ENCODE data around the gene NAT14. TPM values are rescaled to one million over a fixed set of nuclear protein-coding genes. Genes with fewer than 3 reads are reported as not detected.

NAT14 gene
- total RNA-seq, 1 experiment from 2014 or later = 55.3 TPM

DNA sequence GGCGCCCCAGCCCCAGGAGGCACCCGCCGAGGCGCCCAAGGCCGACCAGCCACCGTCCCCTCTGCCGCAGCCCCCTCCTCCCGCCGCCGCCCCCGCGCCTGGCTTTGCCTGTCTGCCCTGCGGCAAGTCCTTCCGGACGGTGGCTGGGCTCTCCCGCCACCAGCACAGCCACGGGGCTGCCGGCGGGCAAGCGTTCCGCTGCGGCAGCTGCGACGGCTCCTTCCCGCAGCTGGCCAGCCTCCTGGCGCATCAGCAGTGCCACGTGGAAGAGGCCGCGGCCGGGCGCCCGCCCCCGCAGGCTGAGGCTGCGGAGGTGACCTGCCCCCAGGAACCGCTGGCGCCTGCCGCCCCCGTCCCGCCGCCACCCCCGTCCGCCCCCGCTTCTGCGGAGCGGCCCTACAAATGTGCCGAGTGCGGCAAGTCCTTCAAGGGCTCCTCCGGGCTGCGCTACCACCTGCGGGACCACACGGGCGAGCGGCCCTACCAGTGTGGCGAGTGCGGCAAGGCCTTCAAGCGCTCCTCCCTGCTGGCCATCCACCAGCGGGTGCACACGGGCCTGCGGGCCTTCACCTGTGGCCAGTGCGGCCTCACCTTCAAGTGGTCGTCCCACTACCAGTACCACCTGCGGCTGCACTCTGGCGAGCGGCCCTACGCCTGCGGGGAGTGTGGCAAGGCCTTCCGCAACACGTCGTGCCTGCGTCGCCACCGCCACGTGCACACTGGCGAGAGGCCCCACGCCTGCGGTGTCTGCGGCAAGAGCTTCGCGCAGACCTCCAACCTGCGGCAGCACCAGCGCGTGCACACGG lies 2.6 kb upstream of the NAT14 start:
- Histone ChIP-seq H3K4me2 (ENCODE audit: low read length) (no peak overlapping the region), H3K4me1 (ENCODE audit: control insufficient read depth in 1 of 2, insufficient read depth in 2 of 2, low read length in 2 of 2) (peaks cover 19 to 37% of the 10 kb centered on the region in 2 experiments), H3K9ac (ENCODE audit: low read length) (no peak overlapping the region), H3K9me2 (ENCODE audit: insufficient read depth) (no peaks in the 10 kb centered on the region), H3K9me3 (ENCODE audit: control insufficient read depth in 1 of 2, insufficient read depth in 1 of 2, low read depth in 1 of 2, low read length in 2 of 2) (no peaks in the 10 kb centered on the region), H4K20me1 (ENCODE audit: insufficient read depth) (no peaks in the 10 kb centered on the region), H3K79me2 (ENCODE audit: insufficient read depth, low read length) (peaks cover 26% of the 10 kb centered on the region), H3K27me3 (ENCODE audit: insufficient read depth, low read length) (no peaks in the 10 kb centered on the region), H3K4me3 (replicated peaks in 1 of 2; ENCODE audit: low read depth in 1 of 2, low read length in 2 of 2) (no peak overlapping the region), H2AFZ (ENCODE audit: low read depth, low read length, poor library complexity, severe bottlenecking) (no peak overlapping the region), H3K36me3 (ENCODE audit: control insufficient read depth in 1 of 2, insufficient read depth in 2 of 2, low read length in 2 of 2) (no peaks in the 10 kb centered on the region), H3K27ac (ENCODE audit: low read depth, low read length) (no peak overlapping the region)
- ChIA-PET RAD21 (ENCODE audit: low non-redundant PET in 1 of 2, low total read pairs in 2 of 2, uncharacterized antibody in 2 of 2, unreplicated experiment in 2 of 2) (no interaction called here), POLR2A (no interaction called here), CTCF (no interaction called here)
- intact Hi-C loops (cut with micrococcal nuclease) = no loop called here
- BruUV-seq (replicated peaks) = no TSS peak
- ATAC-seq = no peak
- TF ChIP-seq SP1 (IDR thresholded peaks at IDR 0.05; ENCODE audit: low read depth) (no peak), POLR2AphosphoS5 (IDR thresholded peaks at IDR 0.05; ENCODE audit: low read depth, low read length) (no peak), MAX (IDR thresholded peaks at IDR 0.05) (no peak), ZFX (IDR thresholded peaks at IDR 0.05) (no peak), RAD21 (IDR thresholded peaks at IDR 0.05; ENCODE audit: low read depth) (no peak), JUND (IDR thresholded peaks at IDR 0.05) (no peak), CTCF (IDR thresholded peaks at IDR 0.05 in 2 of 3, conservative IDR thresholded peaks at IDR 0.05 in 1 of 3; ENCODE audit: borderline replicate concordance in 1 of 3, insufficient read depth in 1 of 3, low read depth in 2 of 3, low read length in 2 of 3) (no peak), SRF (IDR thresholded peaks at IDR 0.05; ENCODE audit: low read depth) (no peak), SIN3A (IDR thresholded peaks at IDR 0.05; ENCODE audit: low read depth) (no peak), CBX3 (IDR thresholded peaks at IDR 0.05; ENCODE audit: low read depth) (no peak), POLR2A (IDR thresholded peaks at IDR 0.05; ENCODE audit: borderline replicate concordance, extremely low read depth, insufficient read depth, insufficient read length) (no peak), ZNF274 (IDR thresholded peaks at IDR 0.05; ENCODE audit: low read depth, low read length) (no peak), CEBPB (IDR thresholded peaks at IDR 0.05; ENCODE audit: low read depth) (no peak), FOSL1 (IDR thresholded peaks at IDR 0.05; ENCODE audit: low read depth) (no peak), YY1 (IDR thresholded peaks at IDR 0.05; ENCODE audit: extremely low read depth, insufficient replicate concordance, low read depth, low read length) (no peak), EZH2phosphoT487 (IDR thresholded peaks at IDR 0.05; ENCODE audit: borderline replicate concordance) (no peak), ELF1 (IDR thresholded peaks at IDR 0.05; ENCODE audit: borderline replicate concordance, low read depth) (no peak)
- TF ChIP-seq, protein P1, sequence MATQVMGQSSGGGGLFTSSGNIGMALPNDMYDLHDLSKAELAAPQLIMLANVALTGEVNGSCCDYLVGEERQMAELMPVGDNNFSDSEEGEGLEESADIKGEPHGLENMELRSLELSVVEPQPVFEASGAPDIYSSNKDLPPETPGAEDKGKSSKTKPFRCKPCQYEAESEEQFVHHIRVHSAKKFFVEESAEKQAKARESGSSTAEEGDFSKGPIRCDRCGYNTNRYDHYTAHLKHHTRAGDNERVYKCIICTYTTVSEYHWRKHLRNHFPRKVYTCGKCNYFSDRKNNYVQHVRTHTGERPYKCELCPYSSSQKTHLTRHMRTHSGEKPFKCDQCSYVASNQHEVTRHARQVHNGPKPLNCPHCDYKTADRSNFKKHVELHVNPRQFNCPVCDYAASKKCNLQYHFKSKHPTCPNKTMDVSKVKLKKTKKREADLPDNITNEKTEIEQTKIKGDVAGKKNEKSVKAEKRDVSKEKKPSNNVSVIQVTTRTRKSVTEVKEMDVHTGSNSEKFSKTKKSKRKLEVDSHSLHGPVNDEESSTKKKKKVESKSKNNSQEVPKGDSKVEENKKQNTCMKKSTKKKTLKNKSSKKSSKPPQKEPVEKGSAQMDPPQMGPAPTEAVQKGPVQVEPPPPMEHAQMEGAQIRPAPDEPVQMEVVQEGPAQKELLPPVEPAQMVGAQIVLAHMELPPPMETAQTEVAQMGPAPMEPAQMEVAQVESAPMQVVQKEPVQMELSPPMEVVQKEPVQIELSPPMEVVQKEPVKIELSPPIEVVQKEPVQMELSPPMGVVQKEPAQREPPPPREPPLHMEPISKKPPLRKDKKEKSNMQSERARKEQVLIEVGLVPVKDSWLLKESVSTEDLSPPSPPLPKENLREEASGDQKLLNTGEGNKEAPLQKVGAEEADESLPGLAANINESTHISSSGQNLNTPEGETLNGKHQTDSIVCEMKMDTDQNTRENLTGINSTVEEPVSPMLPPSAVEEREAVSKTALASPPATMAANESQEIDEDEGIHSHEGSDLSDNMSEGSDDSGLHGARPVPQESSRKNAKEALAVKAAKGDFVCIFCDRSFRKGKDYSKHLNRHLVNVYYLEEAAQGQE (IDR thresholded peaks at IDR 0.05; ENCODE audit: low read depth) = no peak
- TF ChIP-seq, protein P2, sequence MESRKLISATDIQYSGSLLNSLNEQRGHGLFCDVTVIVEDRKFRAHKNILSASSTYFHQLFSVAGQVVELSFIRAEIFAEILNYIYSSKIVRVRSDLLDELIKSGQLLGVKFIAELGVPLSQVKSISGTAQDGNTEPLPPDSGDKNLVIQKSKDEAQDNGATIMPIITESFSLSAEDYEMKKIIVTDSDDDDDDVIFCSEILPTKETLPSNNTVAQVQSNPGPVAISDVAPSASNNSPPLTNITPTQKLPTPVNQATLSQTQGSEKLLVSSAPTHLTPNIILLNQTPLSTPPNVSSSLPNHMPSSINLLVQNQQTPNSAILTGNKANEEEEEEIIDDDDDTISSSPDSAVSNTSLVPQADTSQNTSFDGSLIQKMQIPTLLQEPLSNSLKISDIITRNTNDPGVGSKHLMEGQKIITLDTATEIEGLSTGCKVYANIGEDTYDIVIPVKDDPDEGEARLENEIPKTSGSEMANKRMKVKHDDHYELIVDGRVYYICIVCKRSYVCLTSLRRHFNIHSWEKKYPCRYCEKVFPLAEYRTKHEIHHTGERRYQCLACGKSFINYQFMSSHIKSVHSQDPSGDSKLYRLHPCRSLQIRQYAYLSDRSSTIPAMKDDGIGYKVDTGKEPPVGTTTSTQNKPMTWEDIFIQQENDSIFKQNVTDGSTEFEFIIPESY (IDR thresholded peaks at IDR 0.05; ENCODE audit: extremely low read depth, insufficient replicate concordance, low read length) = no peak
- DNase-seq (ENCODE audit: low read depth, low spot score) = no peak
